ENCODE measurements around the gene APOM.

GRCh38 chr6:31630177-31630934 is 25.3 kb upstream of the APOM start:
- no peak for TF ChIP-seq CTCF (IDR thresholded peaks at IDR 0.05)
- no peak for TF ChIP-seq POLR2AphosphoS5 (IDR thresholded peaks at IDR 0.05)
- no peak for TF ChIP-seq EP300 (IDR thresholded peaks at IDR 0.05; ENCODE audit: low read depth)
- no peak for TF ChIP-seq POLR2A (IDR thresholded peaks at IDR 0.05)

Measured in transverse colon (tissue), 4 donors.